Liver (tissue), 9 donors: ENCODE results near the gene PPP1R9A. TPM values are rescaled to one million over a fixed set of nuclear protein-coding genes. Genes with fewer than 3 reads are reported as not detected.

Experiments
- DNase-seq: peaks from one replicate; pipeline ENCODE4 v3.0.0-alpha.2; 2017; ENCODE audit warnings: low spot score
- H3K27ac ChIP-seq, 2 donors: one replicate each; pipeline ENCODE4 v1.7.0; 2013; ENCODE audit warnings: inconsistent platforms in 2 of 2, low read length in 2 of 2, control low read depth in 1 of 2, low read depth in 1 of 2, mild to moderate bottlenecking in 1 of 2
- H3K27me3 ChIP-seq, 4 donors: one replicate each; pipeline versions ENCODE4 v1.6.1 to v1.7.0; 2013; ENCODE audit warnings: low read length in 3 of 4, inconsistent platforms in 1 of 4, mild to moderate bottlenecking in 1 of 4, moderate library complexity in 1 of 4; ENCODE audit not compliant: control insufficient read depth in 4 of 4, insufficient read depth in 4 of 4
- H3K36me3 ChIP-seq, 4 donors: one replicate each; pipeline versions ENCODE4 v1.6.1 to v1.7.0; 2013; ENCODE audit warnings: low read length in 3 of 4, mild to moderate bottlenecking in 3 of 4, low read depth in 1 of 4, moderate library complexity in 1 of 4; ENCODE audit not compliant: control insufficient read depth in 4 of 4, insufficient read depth in 3 of 4
- H3K4me1 ChIP-seq, 4 donors: one replicate each; pipeline versions ENCODE4 v1.6.1 to v1.7.0; 2013; ENCODE audit warnings: low read length in 3 of 4, mild to moderate bottlenecking in 3 of 4, moderate library complexity in 1 of 4; ENCODE audit not compliant: control insufficient read depth in 4 of 4, insufficient read depth in 4 of 4
- H3K4me3 ChIP-seq, 3 donors: one replicate each; pipeline versions ENCODE4 v1.6.1 to v1.7.0; 2013; ENCODE audit warnings: low read length in 3 of 3, control low read depth in 1 of 3, low read depth in 1 of 3, mild to moderate bottlenecking in 1 of 3
- H3K9ac ChIP-seq, 2 donors: one replicate each; pipeline ENCODE4 v1.7.0; 2013; ENCODE audit warnings: low read length in 2 of 2, mild to moderate bottlenecking in 2 of 2, moderate library complexity in 2 of 2, control low read depth in 1 of 2, low read depth in 1 of 2
- H3K9me3 ChIP-seq, 4 donors: one replicate each; pipeline versions ENCODE4 v1.6.1 to v1.7.0; 2013; ENCODE audit warnings: low read length in 3 of 4; ENCODE audit not compliant: control insufficient read depth in 4 of 4
- ATF3 ChIP-seq: IDR thresholded peaks from 2 replicates; pipeline ENCODE4 v1.6.1; 2016; ENCODE audit warnings: antibody characterized with exemption
- CTCF ChIP-seq: fragments of 150-350 bp; IDR thresholded peaks from 2 replicates; pipeline ENCODE4 v1.5.1; 2017; ENCODE audit warnings: improper control_type of control experiment, low read depth, low read length; ENCODE audit not compliant: missing input control
- EGR1 ChIP-seq, 2 donors: IDR thresholded peaks; 2 replicates each; pipeline ENCODE4 v1.6.1; 2016 to 2018; ENCODE audit warnings: antibody characterized with exemption in 2 of 2, low read depth in 2 of 2
- FOXA1 ChIP-seq: IDR thresholded peaks from 2 replicates; pipeline ENCODE4 v1.6.1; 2016; ENCODE audit warnings: antibody characterized with exemption
- FOXA2 ChIP-seq: IDR thresholded peaks from 2 replicates; pipeline ENCODE4 v1.6.1; 2016; ENCODE audit warnings: antibody characterized with exemption
- GABPA ChIP-seq, 2 donors: IDR thresholded peaks in 1 of 2; conservative IDR thresholded peaks in 1 of 2; 2 replicates each; pipeline ENCODE4 v1.6.1; 2016; ENCODE audit warnings: antibody characterized with exemption in 2 of 2, mild to moderate bottlenecking in 1 of 2, moderate library complexity in 1 of 2
- HNF4A ChIP-seq, 2 donors: conservative IDR thresholded peaks; 2 replicates each; pipeline ENCODE4 v1.6.1; 2016; ENCODE audit warnings: antibody characterized with exemption in 2 of 2, mild to moderate bottlenecking in 2 of 2
- HNF4G ChIP-seq: IDR thresholded peaks from 2 replicates; pipeline ENCODE4 v1.6.1; 2016; ENCODE audit warnings: antibody characterized with exemption
- JUND ChIP-seq, 2 donors: IDR thresholded peaks; 2 replicates each; pipeline ENCODE4 v1.6.1; 2016; ENCODE audit warnings: antibody characterized with exemption in 2 of 2
- NR2F2 ChIP-seq: IDR thresholded peaks from 2 replicates; pipeline ENCODE4 v1.6.1; 2016; ENCODE audit warnings: antibody characterized with exemption
- RAD21 ChIP-seq, 2 donors: IDR thresholded peaks; 2 replicates each; pipeline ENCODE4 v1.6.1; 2016; ENCODE audit warnings: antibody characterized with exemption in 2 of 2, mild to moderate bottlenecking in 2 of 2
- REST ChIP-seq: IDR thresholded peaks from 2 replicates; pipeline ENCODE4 v1.6.1; 2016; ENCODE audit warnings: antibody characterized with exemption, mild to moderate bottlenecking
- RXRA ChIP-seq, 2 donors: IDR thresholded peaks; 2 replicates each; pipeline ENCODE4 v1.6.1; 2017 to 2018; ENCODE audit warnings: antibody characterized with exemption in 2 of 2, mild to moderate bottlenecking in 1 of 2
- SP1 ChIP-seq: IDR thresholded peaks from 2 replicates; pipeline ENCODE4 v1.6.1; 2018; ENCODE audit warnings: antibody characterized with exemption, mild to moderate bottlenecking
- TAF1 ChIP-seq: conservative IDR thresholded peaks from 2 replicates; pipeline ENCODE4 v1.6.1; 2016; ENCODE audit warnings: antibody characterized with exemption, mild to moderate bottlenecking
- YY1 ChIP-seq: IDR thresholded peaks from 2 replicates; pipeline ENCODE4 v1.6.1; 2016; ENCODE audit warnings: antibody characterized with exemption, mild to moderate bottlenecking
- WGBS: extraction: QIAGEN DNeasy Blood & Tissue Kit; methylation state at CpG from one replicate; pipeline ENCODE4 v1.1.7; 2013; 5-methylcytosine and 5-hydroxymethylcytosine counted together
- polyA plus RNA-seq, 2 donors: library from polyadenylated mRNA; stranded (reverse) in 1 of 2; unstranded in 1 of 2; fragments of 200-250 nt in 1 of 2; fragments of >200 nt in 1 of 2; fragmentation: Nextera tagmentation in 1 of 2; extraction: Ambion mirVana in 1 of 2; gene quantifications; one replicate each; pipeline versions ENCODE4 v1.2.1 to v1.2.3, GENCODE V29; 2013 to 2015
- total RNA-seq, 2 donors: library from RNA; depleted of rRNA; stranded (reverse); fragments of >200 nt; gene quantifications; one replicate each; pipeline ENCODE4 v1.2.3, GENCODE V29; 2014
- donor health status: healthy.
- donor health status: healthy.
- donor health status: healthy.
- donor health status: healthy.
- donor health status: healthy.

The PPP1R9A gene
- total and polyA plus RNA-seq, 4 donors = 0.17 to 5.4 (median 2.7) TPM

GRCh38 chr7:95027234-95027872 lies 120.0 kb downstream of the PPP1R9A start:
- H3K4me3 ChIP-seq = no peak overlapping the region

GRCh38 chr7:95028683-95029082 lies 121.3 kb downstream of the PPP1R9A start:
- no peaks in the 10 kb centered on the region for H3K27me3 ChIP-seq
- no peak for DNase-seq
- WGBS = 89% methylated on average over 1 of the region's 1 CpG

More at GRCh38 chr7:95027234-95027872, 120.0 kb downstream of the PPP1R9A start:
- Histone ChIP-seq H3K4me1 (no peaks in the 10 kb centered on the region), H3K36me3 (no peaks in the 10 kb centered on the region), H3K27ac (no peak overlapping the region), H3K27me3 (no peaks in the 10 kb centered on the region), H3K9ac (no peak overlapping the region), H3K9me3 (no peaks in the 10 kb centered on the region)
- no peak for DNase-seq
- TF ChIP-seq ATF3 (no peak), GABPA (IDR thresholded peaks at IDR 0.05 in 1 of 2, conservative IDR thresholded peaks at IDR 0.05 in 1 of 2) (no peak), HNF4A (conservative IDR thresholded peaks at IDR 0.05) (no peak), FOXA1 (no peak), JUND (IDR thresholded peaks at IDR 0.05) (no peak), RXRA (IDR thresholded peaks at IDR 0.05) (no peak), EGR1 (IDR thresholded peaks at IDR 0.05; ENCODE audit: low read depth in 2 of 2) (no peak), SP1 (no peak), CTCF (no peak), HNF4G (no peak), RAD21 (IDR thresholded peaks at IDR 0.05) (no peak), TAF1 (no peak)
- WGBS = 87% methylated on average over 11 of the region's 11 CpGs

More at GRCh38 chr7:95028683-95029082, 121.3 kb downstream of the PPP1R9A start:
- no peaks in the 10 kb centered on the region for H3K36me3 ChIP-seq
- H3K4me3 ChIP-seq = no peak overlapping the region
- TF ChIP-seq GABPA (IDR thresholded peaks at IDR 0.05 in 1 of 2, conservative IDR thresholded peaks at IDR 0.05 in 1 of 2) (no peak), ATF3 (no peak), HNF4G (no peak), YY1 (no peak), RXRA (IDR thresholded peaks at IDR 0.05) (no peak), FOXA2 (no peak), NR2F2 (no peak), CTCF (no peak), HNF4A (conservative IDR thresholded peaks at IDR 0.05) (no peak), REST (no peak), RAD21 (IDR thresholded peaks at IDR 0.05) (no peak), TAF1 (no peak)
- no peak overlapping the region for H3K9ac ChIP-seq
- H3K27ac ChIP-seq = no peak overlapping the region
- H3K9me3 ChIP-seq = no peaks in the 10 kb centered on the region
- H3K4me1 ChIP-seq = no peaks in the 10 kb centered on the region
